ENCODE results near the gene RNF26. TPM values are rescaled to one million over a fixed set of nuclear protein-coding genes. Genes with fewer than 3 reads are reported as not detected.
A peak's percentile ranks its signal among the peaks of the same experiment; 100 is the strongest.
"Not testable (repeated sequence)": the region's sequence is repeated elsewhere in the genome, so short reads cannot be mapped to it uniquely, and the experiment has no call there.

RNF26 gene
- total RNA-seq, 1 experiment from 2014 or later: 19.2 TPM

DNA sequence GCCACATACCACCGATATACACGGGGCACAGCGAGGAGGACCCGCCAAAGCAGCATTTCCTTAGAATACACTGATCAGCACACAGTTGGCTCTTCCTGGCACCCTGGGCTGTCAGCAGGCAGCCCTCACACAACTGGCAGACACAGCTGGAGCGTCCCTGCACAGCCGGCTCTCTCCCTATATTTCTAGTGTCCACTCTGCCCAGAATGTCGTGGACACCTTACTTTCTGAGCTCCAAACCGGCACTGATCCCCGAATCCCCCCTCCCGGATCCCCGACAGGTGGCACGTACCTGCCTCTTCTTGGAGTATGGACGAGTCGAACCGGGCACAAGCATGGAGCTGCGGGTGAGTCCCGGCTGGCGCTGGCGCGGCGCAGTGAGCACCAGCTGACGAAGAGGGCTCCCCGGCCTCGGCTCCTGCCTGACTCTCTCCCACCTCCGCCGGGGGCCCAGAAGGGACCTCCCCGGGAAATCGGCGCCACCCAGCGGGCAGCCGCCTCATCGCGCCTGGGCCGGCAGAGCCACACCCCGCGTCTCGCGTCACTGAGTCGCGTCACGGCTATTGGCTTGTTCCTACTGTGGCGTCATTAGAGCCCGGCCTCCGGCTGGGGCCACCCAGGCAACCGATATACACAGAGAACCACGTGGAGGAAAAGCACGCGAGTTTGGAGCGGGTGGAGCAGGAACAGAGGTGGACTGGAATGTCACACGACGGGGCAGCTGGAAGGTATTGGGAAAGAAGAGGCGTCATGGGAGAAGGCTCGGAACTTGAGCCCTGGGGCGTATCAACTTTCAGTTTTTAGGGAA, 47.1 kb downstream of the RNF26 start, which contains the start of gene USP2:
USP2 (minus strand) TSS at position 510 of the 808 bp plus-strand sequence. CDS start 8,210 bp downstream, outside the sequence.
- intact Hi-C loops (cut with micrococcal nuclease): loop anchor here (1.0 to 2.0 kb wide), 2 partner anchors 51 to 93 kb away; no protein-coding TSS in a partner anchor
- TF ChIP-seq CTCF (IDR thresholded peaks at IDR 0.05; ENCODE audit: unreplicated experiment): peak; percentile 72
- POLR2A ChIA-PET: interaction anchor here (0.5 to 3.5 kb wide), 12 partner anchors 14 to 693 kb away, joined by 3 to 19 read pairs (median 4); partner anchors contain the start of gene NECTIN1
- Mint-ChIP-seq H3K4me1 (ENCODE audit: insufficient read depth, unreplicated experiment) (peaks cover 10% of the 10 kb centered on the region), H3K9me3 (ENCODE audit: unreplicated experiment) (no peaks in the 10 kb centered on the region), H3K27me3 (ENCODE audit: insufficient read depth, unreplicated experiment) (no peaks in the 10 kb centered on the region), H3K4me3 (ENCODE audit: unreplicated experiment) (no peak within 1 kb of the TSS), H3K27ac (ENCODE audit: low read depth, unreplicated experiment) (no peak within 1 kb of the TSS), H3K36me3 (ENCODE audit: insufficient read depth, unreplicated experiment) (no peaks in the 10 kb centered on the region)
- DNase-seq (ENCODE audit: unreplicated experiment): peak; percentile 95
- no TSS peak for BruUV-seq (replicated peaks)
- CTCF ChIA-PET: interaction anchor here (0.6 to 19.9 kb wide), 30 partner anchors 9 to 263 kb away, joined by 3 to 415 read pairs (median 4); no protein-coding TSS in a partner anchor

GRCh38 chr11:119382101-119382500, 47.8 kb downstream of the RNF26 start:
- H3K4me1 Mint-ChIP-seq (ENCODE audit: insufficient read depth, unreplicated experiment): peaks cover 5% of the 10 kb centered on the region
- no peaks in the 10 kb centered on the region for H3K27me3 Mint-ChIP-seq (ENCODE audit: insufficient read depth, unreplicated experiment)
- BruUV-seq (replicated peaks): TSS peak; percentile 90
- no peak for TF ChIP-seq CTCF (IDR thresholded peaks at IDR 0.05; ENCODE audit: unreplicated experiment)
- POLR2A ChIA-PET: interaction anchor here (0.7 to 3.5 kb wide), 10 partner anchors 14 to 692 kb away, joined by 3 to 19 read pairs (median 5); partner anchors contain the start of gene NECTIN1
- H3K36me3 Mint-ChIP-seq (ENCODE audit: insufficient read depth, unreplicated experiment): no peaks in the 10 kb centered on the region
- intact Hi-C loops (cut with micrococcal nuclease): no loop called here
- DNase-seq (ENCODE audit: unreplicated experiment): no peak
- H3K4me3 Mint-ChIP-seq (ENCODE audit: unreplicated experiment): no peak overlapping the region
- CTCF ChIA-PET: interaction anchor here (0.6 to 19.9 kb wide), 13 partner anchors 10 to 237 kb away, joined by 3 to 415 read pairs (median 5); no protein-coding TSS in a partner anchor
- H3K27ac Mint-ChIP-seq (ENCODE audit: low read depth, unreplicated experiment): no peak overlapping the region
- H3K9me3 Mint-ChIP-seq (ENCODE audit: unreplicated experiment): no peaks in the 10 kb centered on the region

- CTCF ChIA-PET: interaction anchor here (0.7 to 19.9 kb wide), 9 partner anchors 10 to 237 kb away, joined by 3 to 415 read pairs (median 9); no protein-coding TSS in a partner anchor
- H3K27me3 Mint-ChIP-seq (ENCODE audit: insufficient read depth, unreplicated experiment); BruUV-seq (replicated peaks); H3K4me1 Mint-ChIP-seq (ENCODE audit: insufficient read depth, unreplicated experiment); DNase-seq (ENCODE audit: unreplicated experiment); intact Hi-C loops (cut with micrococcal nuclease); H3K27ac Mint-ChIP-seq (ENCODE audit: low read depth, unreplicated experiment); H3K36me3 Mint-ChIP-seq (ENCODE audit: insufficient read depth, unreplicated experiment); H3K4me3 Mint-ChIP-seq (ENCODE audit: unreplicated experiment); H3K9me3 Mint-ChIP-seq (ENCODE audit: unreplicated experiment): not testable (repeated sequence)
- POLR2A ChIA-PET: interaction anchor here (1.0 to 3.5 kb wide), 4 partner anchors 15 to 88 kb away, joined by 3 to 19 read pairs (median 11); no protein-coding TSS in a partner anchor
Measured at GRCh38 chr11:119382513-119382912, 48.2 kb downstream of the RNF26 start.

- intact Hi-C loops (cut with micrococcal nuclease): no loop called here
- Mint-ChIP-seq H3K27ac (ENCODE audit: low read depth, unreplicated experiment) (no peak overlapping the region), H3K9me3 (ENCODE audit: unreplicated experiment) (no peaks in the 10 kb centered on the region), H3K4me1 (ENCODE audit: insufficient read depth, unreplicated experiment) (no peaks in the 10 kb centered on the region), H3K27me3 (ENCODE audit: insufficient read depth, unreplicated experiment) (no peaks in the 10 kb centered on the region), H3K4me3 (ENCODE audit: unreplicated experiment) (no peak overlapping the region), H3K36me3 (ENCODE audit: insufficient read depth, unreplicated experiment) (no peaks in the 10 kb centered on the region)
- no TSS peak for BruUV-seq (replicated peaks)
- no peak for DNase-seq (ENCODE audit: unreplicated experiment)
- TF ChIP-seq CTCF (IDR thresholded peaks at IDR 0.05; ENCODE audit: unreplicated experiment): no peak
- CTCF ChIA-PET: interaction anchor here (0.6 to 19.9 kb wide), 4 partner anchors 12 to 780 kb away, joined by 3 to 415 read pairs (median 43); no protein-coding TSS in a partner anchor
- POLR2A ChIA-PET: no interaction called here
Measured at GRCh38 chr11:119384332-119384731, 50.0 kb downstream of the RNF26 start.

Small RNAs within 50 kb of the gene (microRNA-seq; reads per million reads assigned to microRNA genes)
- not detected for gene MIR6756

Other genes with a start within 250 kb of the RNF26 start
- 38.4 and 51.3 TPM in 2 replicates for gene HMBS, start 249.6 kb upstream of the RNF26 start, total RNA-seq (2022)
- gene DPAGT1, start 232.7 kb upstream of the RNF26 start, total RNA-seq (2022): 55.6 and 58.8 TPM in 2 replicates
- gene C2CD2L, start 227.2 kb upstream of the RNF26 start, total RNA-seq (2022): 13.5 and 15.4 TPM in 2 replicates
- gene HINFP, start 212.9 kb upstream of the RNF26 start, total RNA-seq (2022): 23.4 and 26.2 TPM in 2 replicates
- gene ABCG4, start 185.5 kb upstream of the RNF26 start, total RNA-seq (2022): not detected in 2 replicates
- gene NLRX1, start 165.8 kb upstream of the RNF26 start, total RNA-seq (2022): 16.7 and 18.9 TPM in 2 replicates
- 0.20 TPM in 1 of 2 replicates, not detected in the other for gene NHERF4, start 149.1 kb upstream of the RNF26 start, total RNA-seq (2022)
- 35.5 and 45.7 TPM in 2 replicates for gene CBL, start 128.2 kb upstream of the RNF26 start, total RNA-seq (2022)
- 3.5 TPM in 2 replicates for gene MCAM, start 17.4 kb upstream of the RNF26 start, total RNA-seq (2022)
- not detected in 2 replicates for gene C1QTNF5, start 6.4 kb downstream of the RNF26 start, total RNA-seq (2022)
- gene MFRP, start 12.2 kb downstream of the RNF26 start, total RNA-seq (2022): not detected in 2 replicates
- 0.14 and 0.54 TPM in 2 replicates for gene USP2, start 47.2 kb downstream of the RNF26 start, total RNA-seq (2022)
- gene THY1, start 88.6 kb downstream of the RNF26 start, total RNA-seq (2022): not detected in 2 replicates

Data from MCF 10A (cell line).